ENCODE measurements around the gene TLR9.

DNA sequence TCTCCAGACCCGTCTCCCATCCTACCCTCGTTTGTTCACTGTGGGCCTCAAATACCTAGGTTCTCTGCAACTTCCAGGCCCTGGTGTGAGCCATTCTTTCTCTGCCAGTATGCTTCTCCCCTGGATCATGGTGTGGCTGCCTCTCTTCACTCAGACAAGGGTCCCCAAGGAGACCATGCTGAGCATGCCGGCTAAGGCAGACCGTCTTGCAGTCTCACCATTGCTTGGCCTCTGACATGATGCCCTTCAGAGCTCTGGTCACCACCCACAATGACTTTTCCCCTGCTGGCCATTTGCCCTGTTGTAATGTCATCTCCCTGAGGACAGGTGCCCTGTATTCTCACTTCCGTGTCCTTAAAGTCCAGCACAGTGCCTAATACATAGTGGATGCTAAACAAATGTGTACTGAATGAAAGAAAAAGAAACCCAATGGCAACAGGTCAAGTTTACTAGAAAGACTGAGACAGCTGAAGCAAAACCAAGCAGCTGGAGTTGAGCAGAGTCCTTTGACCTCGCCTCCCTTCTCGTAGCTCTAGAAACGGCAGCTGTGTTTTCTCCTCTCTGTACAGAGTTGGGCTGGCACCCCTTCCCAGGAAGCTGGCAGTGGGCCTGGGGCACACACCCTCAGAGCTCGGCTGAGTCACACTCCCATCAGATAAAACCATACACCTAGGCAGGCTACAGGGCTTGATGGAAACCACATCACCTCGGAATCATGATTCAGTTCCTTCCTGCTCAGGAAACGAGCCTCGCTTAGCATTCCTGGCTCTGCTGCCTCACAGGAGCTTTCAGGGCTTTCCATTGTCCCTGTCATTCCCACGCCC, 8.6 kb downstream of the TLR9 start:
- TF ChIP-seq POLR2A (IDR thresholded peaks at IDR 0.05; ENCODE audit: low read depth, low read length): no peak
- TF ChIP-seq POLR2AphosphoS5 (IDR thresholded peaks at IDR 0.05; ENCODE audit: low read depth, low read length): no peak
- no peak for TF ChIP-seq TAF1 (IDR thresholded peaks at IDR 0.05; ENCODE audit: borderline replicate concordance, low read depth, low read length)

Measured in GM12892 (cell line).